Glutamatergic neuron (in vitro differentiated cells): ENCODE measurements around the gene MYRF. TPM values are rescaled to one million over a fixed set of nuclear protein-coding genes. Genes with fewer than 3 reads are reported as not detected.

ENCODE experiments used
- DNase-seq: peaks from one replicate; pipeline ENCODE4 v3.0.0; 2022
- H3K27ac Mint-ChIP-seq: one replicate; pipeline ENCODE4 v1.8.0; 2020; ENCODE audit warnings: mild to moderate bottlenecking, mixed read lengths, inconsistent platforms; ENCODE audit not compliant: unreplicated experiment
- H3K27me3 Mint-ChIP-seq: one replicate; pipeline ENCODE4 v1.8.0; 2020; ENCODE audit warnings: mild to moderate bottlenecking, moderate library complexity, mixed read lengths, inconsistent platforms; ENCODE audit not compliant: unreplicated experiment
- H3K36me3 Mint-ChIP-seq: one replicate; pipeline ENCODE4 v1.8.0; 2020; ENCODE audit warnings: mild to moderate bottlenecking, mixed read lengths, inconsistent platforms; ENCODE audit not compliant: unreplicated experiment
- H3K4me1 Mint-ChIP-seq: one replicate; pipeline ENCODE4 v1.8.0; 2020; ENCODE audit warnings: mild to moderate bottlenecking, low read depth, mixed read lengths, inconsistent platforms; ENCODE audit not compliant: unreplicated experiment
- H3K4me3 Mint-ChIP-seq: one replicate; pipeline ENCODE4 v1.8.0; 2020; ENCODE audit warnings: mild to moderate bottlenecking, mixed read lengths, inconsistent platforms; ENCODE audit not compliant: unreplicated experiment
- H3K9me3 Mint-ChIP-seq: one replicate; pipeline ENCODE4 v1.8.0; 2020; ENCODE audit warnings: mild to moderate bottlenecking, moderate library complexity, mixed read lengths, inconsistent platforms; ENCODE audit not compliant: unreplicated experiment
- CTCF ChIP-seq: fragments of 200-600 bp; sonication (generic); IDR thresholded peaks from one replicate; pipeline ENCODE4 v1.5.0; 2021; ENCODE audit not compliant: partially characterized antibody, unreplicated experiment
- total RNA-seq: library from RNA; stranded (reverse); fragmentation: NEBNext Ultra II Directional; extraction: Animal tissue kit (Norgen Biotek cat#: 25700); gene quantifications from one replicate; pipeline ENCODE4 v1.2.1, GENCODE V29; 2021; ENCODE audit not compliant: unreplicated experiment

Gene MYRF
- total RNA-seq, 1 donor from 2014 or later = 0.29 TPM

- peak overlapping the region; percentile 92 for H3K4me3 Mint-ChIP-seq
Observed at GRCh38 chr11:61830237-61831105, 78.0 kb downstream of the MYRF start.

GRCh38 chr11:61832207-61832606 lies 79.8 kb downstream of the MYRF start:
- H3K27ac Mint-ChIP-seq = peak overlapping the region; percentile 65
- peaks cover 46% of the 10 kb centered on the region for H3K4me1 Mint-ChIP-seq
- peaks cover 21% of the 10 kb centered on the region for H3K27me3 Mint-ChIP-seq
- no peaks in the 10 kb centered on the region for H3K36me3 Mint-ChIP-seq
- peak overlapping the region; percentile 92 for H3K4me3 Mint-ChIP-seq
- peaks cover 16% of the 10 kb centered on the region for H3K9me3 Mint-ChIP-seq
- no peak for DNase-seq
- TF ChIP-seq CTCF = no peak

More at GRCh38 chr11:61830237-61831105, 78.0 kb downstream of the MYRF start:
- peaks cover 53% of the 10 kb centered on the region for H3K4me1 Mint-ChIP-seq
- H3K9me3 Mint-ChIP-seq = peaks cover 19% of the 10 kb centered on the region
- TF ChIP-seq CTCF = no peak
- peak overlapping the region; percentile 56 for H3K27ac Mint-ChIP-seq
- H3K36me3 Mint-ChIP-seq = no peaks in the 10 kb centered on the region
- no peak for DNase-seq
- H3K27me3 Mint-ChIP-seq = peaks cover 27% of the 10 kb centered on the region

- no peak for TF ChIP-seq CTCF
- Mint-ChIP-seq H3K9me3 (peaks cover 15% of the 10 kb centered on the region), H3K27ac (no peak overlapping the region), H3K4me1 (peaks cover 46% of the 10 kb centered on the region), H3K36me3 (no peaks in the 10 kb centered on the region), H3K27me3 (peaks cover 21% of the 10 kb centered on the region), H3K4me3 (peak overlapping the region; percentile 83)
- no peak for DNase-seq
Observed at GRCh38 chr11:61832754-61833153, 80.3 kb downstream of the MYRF start.

GRCh38 chr11:61833471-61833870 lies 81.0 kb downstream of the MYRF start:
- peaks cover 10% of the 10 kb centered on the region for H3K9me3 Mint-ChIP-seq
- peak overlapping the region; percentile 83 for H3K4me3 Mint-ChIP-seq
- no peaks in the 10 kb centered on the region for H3K36me3 Mint-ChIP-seq
- TF ChIP-seq CTCF = no peak
- H3K27me3 Mint-ChIP-seq = peaks cover 17% of the 10 kb centered on the region
- H3K27ac Mint-ChIP-seq = peak overlapping the region; percentile 94
- DNase-seq = no peak
- peaks cover 46% of the 10 kb centered on the region for H3K4me1 Mint-ChIP-seq

- peak overlapping the region; percentile 94 for H3K27ac Mint-ChIP-seq
Observed at GRCh38 chr11:61833926-61834277, 81.5 kb downstream of the MYRF start.

More at GRCh38 chr11:61833926-61834277, 81.5 kb downstream of the MYRF start:
- no peak for DNase-seq
- Mint-ChIP-seq H3K9me3 (peaks cover 11% of the 10 kb centered on the region), H3K27me3 (peaks cover 17% of the 10 kb centered on the region), H3K4me3 (peak overlapping the region; percentile 83), H3K36me3 (no peaks in the 10 kb centered on the region), H3K4me1 (peaks cover 46% of the 10 kb centered on the region)
- TF ChIP-seq CTCF = no peak
